Adrenal gland (tissue), 12 donors: ENCODE results near the gene RPS14. TPM values are rescaled to one million over a fixed set of nuclear protein-coding genes. Genes with fewer than 3 reads are reported as not detected.

Experiments
- DNase-seq, 7 donors: peaks; one replicate each; pipeline ENCODE4 v3.0.0-alpha.2; 2019 to 2020
- H3K27ac ChIP-seq, 5 donors: fragments of 200-600 bp; sonication (generic) in 4 of 5; 1 replicate in 3 of 5; 2 replicates in 2 of 5; pipeline versions ENCODE4 v1.5.1 to v1.8.0; 2016 to 2020; ENCODE audit warnings: mild to moderate bottlenecking in 1 of 5
- H3K27me3 ChIP-seq: fragments of 200-600 bp; 2 replicates; pipeline ENCODE4 v1.8.0; 2021
- H3K36me3 ChIP-seq, 2 donors: fragments of 200-600 bp; replicated peaks in 1 of 2; 1 replicate in 1 of 2; 2 replicates in 1 of 2; pipeline versions ENCODE4 v1.5.1 to v1.8.0; 2018 to 2022
- H3K4me1 ChIP-seq, 2 donors: fragments of 200-600 bp; replicated peaks in 1 of 2; 1 replicate in 1 of 2; 2 replicates in 1 of 2; pipeline versions ENCODE4 v1.5.1 to v1.8.0; 2018 to 2021
- H3K4me3 ChIP-seq, 4 donors: fragments of 200-600 bp; sonication (generic) in 3 of 4; one replicate each; pipeline ENCODE4 v1.5.1; 2016 to 2018
- H3K9me3 ChIP-seq, 3 donors: fragments of 200-600 bp; sonication (generic) in 1 of 3; replicated peaks in 1 of 3; 1 replicate in 2 of 3; 2 replicates in 1 of 3; pipeline versions ENCODE4 v1.5.1 to v1.8.0; 2016 to 2021
- CTCF ChIP-seq, 6 experiments: fragments of 450-650 bp in 4 of 6; fragments of 200-600 bp in 2 of 6; sonication (generic) in 1 of 6; IDR thresholded peaks; 1 replicate in 5 of 6; 2 replicates in 1 of 6; pipeline versions ENCODE4 v1.5.1 to v1.8.0; 2016 to 2021; ENCODE audit warnings: antibody characterized with exemption in 6 of 6, mild to moderate bottlenecking in 2 of 6, moderate library complexity in 1 of 6
- POLR2A ChIP-seq, 2 donors: fragments of 450-650 bp; IDR thresholded peaks; one replicate each; pipeline ENCODE4 v1.6.1; 2017; ENCODE audit warnings: antibody characterized with exemption in 2 of 2, mild to moderate bottlenecking in 2 of 2, moderate library complexity in 1 of 2
- WGBS, 4 donors: extraction: QIAGEN DNeasy Blood & Tissue Kit in 2 of 4; methylation state at CpG; one replicate each; pipeline versions ENCODE4 v1.1.5 to v1.1.7; 2013 to 2017; 5-methylcytosine and 5-hydroxymethylcytosine counted together
- intact Hi-C, 2 donors: fragments of 100-400 bp; cut with DNase I; formaldehyde crosslinking; loops; one replicate each; pipeline versions ENCODE4 v1.14.1 to v1.15.0; 2022 to 2023
- polyA plus RNA-seq, 3 donors: library from polyadenylated mRNA; stranded (reverse); fragments of 200-250 nt in 2 of 3; fragments of 350-450 nt in 1 of 3; fragmentation: Illumina TruSeq in 1 of 3; extraction: RNeasy Lipid Tissue Mini Kit (QIAGEN cat#74804) in 1 of 3; gene quantifications; one replicate each; pipeline ENCODE4 v1.2.3, GENCODE V29; 2013 to 2014
- total RNA-seq, 9 donors: library from RNA; depleted of rRNA in 4 of 9; stranded (reverse); fragments of >200 nt in 4 of 9; fragments of 120-200 nt in 1 of 9; fragmentation: NEBNext Ultra II Directional in 1 of 9; extraction: Animal tissue kit (Norgen Biotek cat#: 25700) in 1 of 9; gene quantifications; one replicate each; pipeline versions ENCODE4 v1.1.0 to v1.2.4, GENCODE V29; 2013 to 2023
- donor health status: healthy with polysubstance abuse.
- donor health status: Bipolar disorder and iron deficiency.
- donor health status: DM: yes; HTN: yes; CAD: no.
- donor health status: DM: no; HTN: no; CAD: no.
- donor health status: DM: no; HTN: no; CAD: no.
- donor health status: DM: yes; HTN: yes; CAD: no.

Gene RPS14
- total and polyA plus RNA-seq, 12 donors: 1,067 to 3,506 (median 1,891) TPM

- H3K9me3 ChIP-seq: no peaks in the 10 kb centered on the region
- no peaks in the 10 kb centered on the region for H3K27me3 ChIP-seq
- TF ChIP-seq CTCF (IDR thresholded peaks at IDR 0.05): peak in 2 of 6 experiments; percentile 13 to 28
- peak in 1 of 2 donors; percentile 4 for TF ChIP-seq POLR2A (IDR thresholded peaks at IDR 0.05)
- H3K4me3 ChIP-seq: peak overlapping the region; percentile 37 to 100 (median 79)
- WGBS, 4 donors: 22 to 26% (median 26%) methylated on average over 8 to 10 of the region's 10 CpGs
- peak overlapping the region; percentile 42 to 97 (median 90) for H3K27ac ChIP-seq
- no peaks in the 10 kb centered on the region for H3K36me3 ChIP-seq
- H3K4me1 ChIP-seq: peaks cover 63 to 66% of the 10 kb centered on the region in 2 donors
- peak in 5 of 7 donors; percentile 47 to 74 (median 55) for DNase-seq
- intact Hi-C loops: no loop called here
These were observed 37.9 kb upstream of the RPS14 start for GRCh38 chr5:150487199-150488061.

- WGBS, 4 donors: 0 to 2% (median 2%) methylated on average over 6 to 60 of the region's 60 CpGs
- TF ChIP-seq POLR2A (IDR thresholded peaks at IDR 0.05): peak in 1 of 2 donors; percentile 27
- TF ChIP-seq CTCF (IDR thresholded peaks at IDR 0.05): peak in 1 of 6 experiments; percentile 26
- intact Hi-C loops: no loop called here
- peak overlapping the region; percentile 37 to 100 (median 79) for H3K4me3 ChIP-seq
- H3K27ac ChIP-seq: peak overlapping the region; percentile 42 to 97 (median 90)
- no peaks in the 10 kb centered on the region for H3K27me3 ChIP-seq
- H3K36me3 ChIP-seq: no peaks in the 10 kb centered on the region
- peaks cover 55 to 58% of the 10 kb centered on the region in 2 donors for H3K4me1 ChIP-seq
- peak in 6 of 7 donors; percentile 63 to 76 (median 70) for DNase-seq
- no peaks in the 10 kb centered on the region for H3K9me3 ChIP-seq
These were observed 37.1 kb upstream of the RPS14 start for GRCh38 chr5:150486402-150487198.

- Histone ChIP-seq H3K27ac (peak overlapping the region in 4 of 5 donors; percentile 87 to 97 (median 92)), H3K9me3 (no peaks in the 10 kb centered on the region), H3K4me3 (peak overlapping the region; percentile 85 to 100 (median 95)), H3K36me3 (no peaks in the 10 kb centered on the region), H3K27me3 (no peaks in the 10 kb centered on the region), H3K4me1 (peaks cover 48 to 50% of the 10 kb centered on the region in 2 donors)
- WGBS, 4 donors: 1 to 3% (median 1%) methylated on average over 6 to 85 of the region's 90 CpGs; no CpG with 5 or more reads in 1 of the 4 donors
- peak; percentile 70 to 79 (median 76) for DNase-seq
- intact Hi-C loops: no loop called here
- no peak for TF ChIP-seq POLR2A (IDR thresholded peaks at IDR 0.05)
- TF ChIP-seq CTCF (IDR thresholded peaks at IDR 0.05): peak in 1 of 6 experiments; percentile 3
These were observed 36.3 kb upstream of the RPS14 start for GRCh38 chr5:150485693-150486401.
